Measurements from ENCODE around the gene SPECC1L.

DNA sequence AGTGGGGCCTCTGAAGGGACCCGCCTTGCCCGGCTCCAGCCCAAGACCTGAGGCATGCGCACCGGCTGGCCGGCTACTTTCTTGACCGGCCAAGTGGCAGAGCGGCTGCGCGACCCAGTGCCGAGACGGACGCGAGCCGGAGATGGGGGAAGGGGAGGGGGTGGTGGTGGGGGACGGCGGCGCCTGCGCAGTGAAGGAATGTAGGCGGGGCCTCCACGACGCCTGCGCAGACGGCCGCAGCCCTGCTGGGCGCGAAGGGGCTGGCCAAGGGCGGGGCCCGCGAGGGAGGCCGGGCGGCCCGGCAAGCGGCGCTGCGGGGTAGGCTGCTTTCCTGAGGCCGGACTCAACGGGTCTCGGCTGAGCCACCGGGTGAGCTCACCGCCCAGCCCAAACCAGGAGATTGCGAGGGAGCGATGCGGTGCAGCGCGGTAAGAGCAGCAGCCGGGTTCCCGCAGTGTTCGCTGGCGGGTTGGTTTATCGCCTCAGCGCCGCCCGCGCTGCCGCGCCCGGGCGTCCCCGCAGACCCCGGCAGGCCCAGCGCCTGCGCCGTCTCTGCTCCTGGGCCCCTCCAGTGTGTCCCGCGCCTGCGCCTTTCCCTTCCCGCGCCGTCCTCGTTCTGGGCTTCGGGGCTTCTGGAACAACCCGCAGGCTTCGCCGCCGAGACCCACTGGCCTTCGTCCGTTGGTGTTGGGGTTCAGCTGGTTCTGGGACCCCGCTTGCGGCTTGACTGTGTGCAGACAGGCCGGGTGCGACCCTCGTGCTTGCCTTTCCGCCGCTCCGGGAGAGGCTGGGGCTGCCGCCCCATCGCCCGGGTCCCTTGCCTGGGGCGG is at the start of gene SPECC1L:
- TF ChIP-seq, protein P1, sequence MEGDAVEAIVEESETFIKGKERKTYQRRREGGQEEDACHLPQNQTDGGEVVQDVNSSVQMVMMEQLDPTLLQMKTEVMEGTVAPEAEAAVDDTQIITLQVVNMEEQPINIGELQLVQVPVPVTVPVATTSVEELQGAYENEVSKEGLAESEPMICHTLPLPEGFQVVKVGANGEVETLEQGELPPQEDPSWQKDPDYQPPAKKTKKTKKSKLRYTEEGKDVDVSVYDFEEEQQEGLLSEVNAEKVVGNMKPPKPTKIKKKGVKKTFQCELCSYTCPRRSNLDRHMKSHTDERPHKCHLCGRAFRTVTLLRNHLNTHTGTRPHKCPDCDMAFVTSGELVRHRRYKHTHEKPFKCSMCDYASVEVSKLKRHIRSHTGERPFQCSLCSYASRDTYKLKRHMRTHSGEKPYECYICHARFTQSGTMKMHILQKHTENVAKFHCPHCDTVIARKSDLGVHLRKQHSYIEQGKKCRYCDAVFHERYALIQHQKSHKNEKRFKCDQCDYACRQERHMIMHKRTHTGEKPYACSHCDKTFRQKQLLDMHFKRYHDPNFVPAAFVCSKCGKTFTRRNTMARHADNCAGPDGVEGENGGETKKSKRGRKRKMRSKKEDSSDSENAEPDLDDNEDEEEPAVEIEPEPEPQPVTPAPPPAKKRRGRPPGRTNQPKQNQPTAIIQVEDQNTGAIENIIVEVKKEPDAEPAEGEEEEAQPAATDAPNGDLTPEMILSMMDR (IDR thresholded peaks at IDR 0.05) = peak in 1 of 3 donors; percentile 31
- TF ChIP-seq EP300 (IDR thresholded peaks at IDR 0.05) (no peak), POLR2A (IDR thresholded peaks at IDR 0.05) (peak; percentile 91)
